K562 (cell line): Measurements from ENCODE around the gene TMEM63A. TPM values are rescaled to one million over a fixed set of nuclear protein-coding genes. Genes with fewer than 3 reads are reported as not detected.

Experiments used
- ATAC-seq: fragments of 200-7000 bp; cut with Tn5 transposase; 3 replicates; pipeline ENCODE4 v1.9.1; 2020; ENCODE audit warnings: moderate library complexity
- BruUV-seq: library from RNA; stranded (reverse); fragments of 400-500 nt; replicated peaks from 2 replicates; lab custom pipeline; 2021; lab: Mats Ljungman, UMichigan
- CTCF ChIA-PET: fragments of 300-600 bp; formaldehyde crosslinking; extraction: SDS; loops from one replicate; lab custom pipeline; 2021; ENCODE audit warnings: low intra/inter-chr PET ratio; lab: Yijun Ruan, JAX
- POLR2A ChIA-PET: fragments of 300-600, 350-650 bp; sonication (Branson Sonifier 250); formaldehyde crosslinking; extraction: SDS; loops from one replicate; lab custom pipeline; 2021; ENCODE audit warnings: antibody characterized with exemption, inconsistent platforms; lab: Yijun Ruan, JAX
- DNase-seq, 4 experiments: peaks; one replicate each; pipeline versions ENCODE4 v3.0.0 to v3.0.0-alpha.2; 2011 to 2018; ENCODE audit warnings: low spot score in 3 of 4, mixed read lengths in 3 of 4; ENCODE audit errors: extremely low read depth in 1 of 4
- FAIRE-seq: peaks from 2 replicates; lab custom pipeline; 2011; peaks lifted over from hg19 to GRCh38; lab: Jason Lieb, UNC
- H2AFZ ChIP-seq: 2 replicates; pipeline ENCODE4 v1.6.0; 2011; ENCODE audit warnings: low read depth, low read length, control low read depth, inconsistent platforms
- H3K27ac ChIP-seq: fragments of 200-600 bp; 3 replicates; pipeline ENCODE4 v1.8.0; 2011; ENCODE audit warnings: low read depth, mild to moderate bottlenecking, control low read depth, inconsistent platforms, low read length, moderate library complexity, mixed read lengths; ENCODE audit errors: extremely low read depth
- H3K27me3 ChIP-seq, 2 experiments: fragments of 300-600 bp in 1 of 2; 2 replicates in 1 of 2; 3 replicates in 1 of 2; pipeline versions ENCODE4 v1.6.0 to v1.8.0; 2011; ENCODE audit warnings: inconsistent platforms in 2 of 2, low read length in 2 of 2, mild to moderate bottlenecking in 1 of 2, mixed read lengths in 1 of 2, moderate library complexity in 1 of 2; ENCODE audit not compliant: control insufficient read depth in 2 of 2, insufficient read depth in 2 of 2
- H3K36me3 ChIP-seq: fragments of 300-600 bp; 3 replicates; pipeline ENCODE4 v1.8.0; 2011; ENCODE audit warnings: mild to moderate bottlenecking, low read length, inconsistent platforms; ENCODE audit not compliant: control insufficient read depth, insufficient read depth
- H3K4me1 ChIP-seq, 2 experiments: fragments of 200-600 bp in 1 of 2; replicated peaks in 1 of 2; 2 replicates in 1 of 2; 3 replicates in 1 of 2; pipeline versions ENCODE4 v1.5.1 to v1.8.0; 2011; ENCODE audit warnings: inconsistent platforms in 2 of 2, low read length in 2 of 2, mild to moderate bottlenecking in 1 of 2, mixed read lengths in 1 of 2, moderate library complexity in 1 of 2; ENCODE audit not compliant: control insufficient read depth in 2 of 2, insufficient read depth in 2 of 2
- H3K4me2 ChIP-seq: 2 replicates; pipeline ENCODE4 v1.6.1; 2011; ENCODE audit warnings: low read length, control low read depth, inconsistent platforms, mixed read lengths; ENCODE audit not compliant: insufficient read depth
- H3K4me3 ChIP-seq: fragments of 200-600 bp; sonication (generic), shearing (Covaris generic); 2 replicates; pipeline ENCODE4 v1.5.1; 2016; ENCODE audit warnings: control low read depth, inconsistent platforms
- H3K79me2 ChIP-seq: fragments of 200-600 bp; 3 replicates; pipeline ENCODE4 v1.8.0; 2011; ENCODE audit warnings: low read length, inconsistent platforms; ENCODE audit not compliant: control insufficient read depth, insufficient read depth
- H3K9ac ChIP-seq, 2 experiments: 2 replicates each; pipeline versions ENCODE4 v1.6.0 to v1.6.1; 2011; ENCODE audit warnings: low read depth in 2 of 2, low read length in 2 of 2, control low read depth in 1 of 2, inconsistent platforms in 1 of 2, mild to moderate bottlenecking in 1 of 2, mixed read lengths in 1 of 2; ENCODE audit not compliant: insufficient read depth in 1 of 2
- H3K9me1 ChIP-seq: one replicate; pipeline ENCODE4 v1.6.0; 2011; ENCODE audit warnings: inconsistent platforms, mild to moderate bottlenecking, low read length, moderate library complexity; ENCODE audit not compliant: control insufficient read depth, insufficient read depth
- H3K9me3 ChIP-seq: replicated peaks from 2 replicates; pipeline ENCODE4 v1.5.1; 2011; ENCODE audit warnings: low read depth, low read length, inconsistent platforms; ENCODE audit not compliant: control insufficient read depth, insufficient read depth
- H4K20me1 ChIP-seq: replicated peaks from 2 replicates; pipeline ENCODE4 v1.6.1; 2011; ENCODE audit warnings: low read length, inconsistent platforms, mixed read lengths; ENCODE audit not compliant: control insufficient read depth, insufficient read depth
- MAFK ChIP-seq: IDR thresholded peaks from 2 replicates; pipeline ENCODE4 v1.6.1; 2011; ENCODE audit warnings: low read length, improper control_type of control experiment
- WGBS: fragments of 100-300 bp; shearing (Covaris generic); methylation state at CpG from one replicate; pipeline ENCODE4 v1.1.6; 2016; ENCODE audit warnings: low coverage, mixed read lengths; ENCODE audit not compliant: insufficient coverage; ENCODE audit errors: missing lambda C conversion rate; 5-methylcytosine and 5-hydroxymethylcytosine counted together
- in situ Hi-C: fragments of 300-500 bp; cut with MboI; formaldehyde crosslinking; loops from 4 replicates; pipeline ENCODE4 v1.15.0; 2018; ENCODE audit warnings: inconsistent platforms, mixed read lengths
- intact Hi-C: fragments of 100-400 bp; cut with micrococcal nuclease; formaldehyde crosslinking; loops from 2 replicates; pipeline ENCODE4 v1.14.2; 2022
- polyA plus RNA-seq, 8 experiments: library from polyadenylated mRNA; depleted of rRNA in 4 of 8; stranded (reverse) in 5 of 8; unstranded in 3 of 8; fragments of >200 nt; fragmentation: Nextera tagmentation in 2 of 8; fragmentation: Illumina TruSeq in 1 of 8; extraction: Ambion mirVana in 2 of 8; extraction: Trizol in 1 of 8; gene quantifications; 2 replicates each; pipeline versions ENCODE4 v1.2.1 to v1.2.3, GENCODE V29; 2011 to 2014; ENCODE audit warnings: inconsistent platforms in 1 of 8, missing spikeins in 1 of 8
- total RNA-seq, 7 experiments: library from RNA; depleted of rRNA in 6 of 7; stranded (reverse); fragments of >200 nt in 6 of 7; fragmentation: Illumina TruSeq in 2 of 7; extraction: Trizol in 2 of 7; gene quantifications; 2 replicates each; pipeline versions ENCODE4 v1.2.1 to v1.2.3, GENCODE V29; 2011 to 2021; ENCODE audit warnings: low replicate concordance in 1 of 7
- TF ChIP-seq, protein P1 (sequence below), 2 experiments: fragments of 450-650 bp; IDR thresholded peaks; 2 replicates each; pipeline ENCODE4 v1.6.1; 2016

Gene TMEM63A
- total and polyA plus RNA-seq, 9 of the 15 experiments (the other 6 are each of a cell fraction or from before 2014, with no cell fraction given): 2.0 to 54.6 (median 17.5) TPM

DNA sequence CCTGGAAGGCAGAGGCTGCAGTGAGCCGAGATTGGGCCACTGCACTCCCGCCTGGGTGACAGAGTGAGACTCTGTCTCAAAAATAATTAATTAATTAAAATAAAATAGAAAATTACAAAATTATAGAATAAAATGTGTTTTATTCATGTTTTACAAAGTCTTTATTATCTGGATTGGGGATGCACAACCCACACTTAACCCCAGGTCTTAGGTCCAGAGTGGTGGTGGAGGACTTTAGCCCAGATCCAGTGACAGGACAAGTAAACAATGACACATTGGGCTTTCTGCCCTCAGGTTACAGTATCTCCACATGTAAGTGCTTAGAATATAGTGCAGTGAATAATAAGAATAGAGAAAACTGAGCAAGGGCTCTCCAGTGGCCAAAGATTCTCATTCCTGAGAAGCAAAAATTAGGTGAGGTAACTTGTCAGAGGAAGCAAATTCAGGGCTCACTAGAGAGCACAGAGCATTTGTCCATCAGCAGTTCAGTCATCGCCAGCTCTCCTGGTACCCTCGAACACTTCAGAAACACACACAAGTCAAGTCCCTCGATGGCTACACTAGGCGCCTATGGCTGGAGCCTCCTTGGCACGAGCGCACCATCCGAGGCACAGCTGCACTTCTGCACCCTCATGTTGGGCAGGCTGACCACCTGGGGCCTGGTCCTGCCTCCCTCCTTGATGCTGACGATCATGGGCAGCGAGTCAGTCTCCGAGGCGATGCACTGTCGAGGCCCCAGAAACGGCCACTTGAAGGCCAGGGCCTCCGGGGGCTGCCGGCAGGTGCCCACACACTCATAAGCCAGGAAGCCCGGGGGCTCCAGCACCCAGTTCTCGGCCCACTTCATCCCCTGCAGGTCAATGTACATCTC lies 4.2 kb upstream of the TMEM63A start:
- H2AFZ ChIP-seq: no peak overlapping the region
- FAIRE-seq (no peak), DNase-seq (no peak), ATAC-seq (no peak)
- 72% methylated on average over 17 of the region's 19 CpGs for WGBS
- no peak for TF ChIP-seq MAFK
- TF ChIP-seq, protein P1, sequence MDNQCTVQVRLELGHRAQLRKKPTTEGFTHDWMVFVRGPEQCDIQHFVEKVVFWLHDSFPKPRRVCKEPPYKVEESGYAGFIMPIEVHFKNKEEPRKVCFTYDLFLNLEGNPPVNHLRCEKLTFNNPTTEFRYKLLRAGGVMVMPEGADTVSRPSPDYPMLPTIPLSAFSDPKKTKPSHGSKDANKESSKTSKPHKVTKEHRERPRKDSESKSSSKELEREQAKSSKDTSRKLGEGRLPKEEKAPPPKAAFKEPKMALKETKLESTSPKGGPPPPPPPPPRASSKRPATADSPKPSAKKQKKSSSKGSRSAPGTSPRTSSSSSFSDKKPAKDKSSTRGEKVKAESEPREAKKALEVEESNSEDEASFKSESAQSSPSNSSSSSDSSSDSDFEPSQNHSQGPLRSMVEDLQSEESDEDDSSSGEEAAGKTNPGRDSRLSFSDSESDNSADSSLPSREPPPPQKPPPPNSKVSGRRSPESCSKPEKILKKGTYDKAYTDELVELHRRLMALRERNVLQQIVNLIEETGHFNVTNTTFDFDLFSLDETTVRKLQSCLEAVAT (IDR thresholded peaks at IDR 0.05): peak in 1 of 2 experiments; percentile 74; a peak in 2 of 4 replicates
- no peak overlapping the region for H3K4me2 ChIP-seq
- CTCF ChIA-PET: interaction anchor here (0.7 kb wide), 1 partner anchor 38 kb away, joined by 3 read pairs; no protein-coding TSS in a partner anchor
- H3K9ac ChIP-seq: no peak overlapping the region
- no peaks in the 10 kb centered on the region for H4K20me1 ChIP-seq
- no peaks in the 10 kb centered on the region for H3K36me3 ChIP-seq
- H3K9me3 ChIP-seq: no peaks in the 10 kb centered on the region
- POLR2A ChIA-PET: interaction anchor here (0.6 to 0.7 kb wide), 2 partner anchors 387 to 543 kb away, joined by 3 read pairs; no protein-coding TSS in a partner anchor
- H3K4me1 ChIP-seq: peaks cover 2 to 53% of the 10 kb centered on the region in 2 experiments; a peak in 4 of 5 replicates
- intact Hi-C loops (no loop called here), in situ Hi-C loops (no loop called here)
- no peak overlapping the region for H3K27ac ChIP-seq
- no peak overlapping the region for H3K4me3 ChIP-seq
- peaks cover 3% of the 10 kb centered on the region for H3K9me1 ChIP-seq
- no TSS peak for BruUV-seq
- H3K79me2 ChIP-seq: peaks cover 18% of the 10 kb centered on the region
- no peaks in the 10 kb centered on the region for H3K27me3 ChIP-seq
